ENCODE results near the gene LRRC61.

The LRRC61 gene

GRCh38 chr7:150357270-150357669 is 34.1 kb downstream of the LRRC61 start:
- no peak for DNase-seq (ENCODE audit: low spot score)

GRCh38 chr7:150357771-150358427 is 34.7 kb downstream of the LRRC61 start:
- no peak for DNase-seq (ENCODE audit: low spot score)

GRCh38 chr7:150358433-150358832 is 35.3 kb downstream of the LRRC61 start:
- no peak for DNase-seq (ENCODE audit: low spot score)

GRCh38 chr7:150358988-150359621 is 36.0 kb downstream of the LRRC61 start:
- no peak for DNase-seq (ENCODE audit: low spot score)

GRCh38 chr7:150359622-150360362 is 36.6 kb downstream of the LRRC61 start:
- DNase-seq (ENCODE audit: low spot score) = no peak

GRCh38 chr7:150360363-150361058 is 37.4 kb downstream of the LRRC61 start:
- no peak for DNase-seq (ENCODE audit: low spot score)

GRCh38 chr7:150361402-150361801 is 38.2 kb downstream of the LRRC61 start:
- no peak for DNase-seq (ENCODE audit: low spot score)

- DNase-seq (ENCODE audit: low spot score) = no peak
Observed at GRCh38 chr7:150361807-150362621, 38.9 kb downstream of the LRRC61 start.

GRCh38 chr7:150363370-150363769 is 40.2 kb downstream of the LRRC61 start:
- no peak for DNase-seq (ENCODE audit: low spot score)

GRCh38 chr7:150363872-150364271 is 40.7 kb downstream of the LRRC61 start:
- no peak for DNase-seq (ENCODE audit: low spot score)

- no peak for DNase-seq (ENCODE audit: low spot score)
Observed at GRCh38 chr7:150365194-150365593, 42.0 kb downstream of the LRRC61 start.

GRCh38 chr7:150365673-150366398 is 42.7 kb downstream of the LRRC61 start:
- no peak for DNase-seq (ENCODE audit: low spot score)

GRCh38 chr7:150367677-150368095 is 44.5 kb downstream of the LRRC61 start:
- DNase-seq (ENCODE audit: low spot score) = no peak

GRCh38 chr7:150368096-150368883 is 45.1 kb downstream of the LRRC61 start, which contains the start of gene REPIN1:
Gene REPIN1, plus strand, starts transcription at chr7:150368822. Its CDS starts 890 bp downstream, at chr7:150369712.
- peak; percentile 95 for DNase-seq (ENCODE audit: low spot score)

GRCh38 chr7:150368884-150369747 is 46.0 kb downstream of the LRRC61 start:
- DNase-seq (ENCODE audit: low spot score) = peak; percentile 78

- no peak for DNase-seq (ENCODE audit: low spot score)
Observed at GRCh38 chr7:150369748-150370501, 46.8 kb downstream of the LRRC61 start.

- DNase-seq (ENCODE audit: low spot score) = no peak
Observed at GRCh38 chr7:150370612-150371071, 47.5 kb downstream of the LRRC61 start.

All from left forelimb (tissue), 1 donor.